Endothelial cell of umbilical vein (primary cell): ENCODE results near the gene LCE2A. TPM values are rescaled to one million over a fixed set of nuclear protein-coding genes. Genes with fewer than 3 reads are reported as not detected.

Experiments used
- BruUV-seq: library from RNA; stranded (reverse); fragments of 400-500 nt; replicated peaks from 2 replicates; lab custom pipeline; 2021; lab: Mats Ljungman, UMichigan
- CTCF ChIA-PET: fragments of 300-600, 350-600 bp; sonication (Branson Sonifier 250); formaldehyde crosslinking; loops from one replicate; lab custom pipeline; 2021; ENCODE audit warnings: antibody characterized with exemption, inconsistent platforms; lab: Charles Lee
- POLR2A ChIA-PET: fragments of 300-600, 350-600 bp; sonication (Branson Sonifier 250); formaldehyde crosslinking; loops from one replicate; lab custom pipeline; 2021; ENCODE audit warnings: antibody characterized with exemption, inconsistent platforms; lab: Charles Lee
- DNase-seq: peaks from one replicate; pipeline ENCODE4 v3.0.0-alpha.2; 2011; ENCODE audit warnings: low read depth, low spot score
- FAIRE-seq: peaks from 2 replicates; lab custom pipeline; 2011; peaks lifted over from hg19 to GRCh38; lab: Jason Lieb, UNC
- H2AFZ ChIP-seq: 2 replicates; pipeline ENCODE4 v1.6.0; 2012; ENCODE audit warnings: low read depth, low read length, control low read depth, inconsistent platforms
- H3K27ac ChIP-seq: 2 replicates; pipeline ENCODE4 v1.5.1; 2011; ENCODE audit warnings: low read depth, mild to moderate bottlenecking, control low read depth, low read length, moderate library complexity; ENCODE audit not compliant: insufficient read depth
- H3K27me3 ChIP-seq, 2 experiments: 2 replicates each; pipeline versions ENCODE4 v1.6.0 to v1.6.1; 2011; ENCODE audit warnings: low read length in 2 of 2, mixed read lengths in 1 of 2; ENCODE audit not compliant: control insufficient read depth in 2 of 2, insufficient read depth in 2 of 2
- H3K36me3 ChIP-seq, 2 experiments: 2 replicates in 1 of 2; 3 replicates in 1 of 2; pipeline ENCODE4 v1.5.1; 2011; ENCODE audit warnings: low read length in 2 of 2, mild to moderate bottlenecking in 1 of 2, moderate library complexity in 1 of 2; ENCODE audit not compliant: control insufficient read depth in 2 of 2, insufficient read depth in 2 of 2; ENCODE audit errors: extremely low read depth in 1 of 2
- H3K4me1 ChIP-seq: 3 replicates; pipeline ENCODE4 v1.5.1; 2011; ENCODE audit warnings: mild to moderate bottlenecking, low read length; ENCODE audit not compliant: control insufficient read depth, insufficient read depth; ENCODE audit errors: extremely low read depth
- H3K4me2 ChIP-seq: 2 replicates; pipeline ENCODE4 v1.6.1; 2011; ENCODE audit warnings: low read length, control low read depth, mixed read lengths; ENCODE audit not compliant: insufficient read depth
- H3K4me3 ChIP-seq, 3 experiments: fragments of 200-600 bp in 1 of 3; sonication (generic), shearing (Covaris generic) in 1 of 3; replicated peaks in 1 of 3; 2 replicates each; pipeline ENCODE4 v1.5.1; 2011 to 2016; ENCODE audit warnings: control low read depth in 3 of 3, low read length in 3 of 3, mild to moderate bottlenecking in 2 of 3, inconsistent platforms in 1 of 3, low read depth in 1 of 3, moderate library complexity in 1 of 3; ENCODE audit not compliant: insufficient read depth in 1 of 3
- H3K79me2 ChIP-seq: 2 replicates; pipeline ENCODE4 v1.6.0; 2012; ENCODE audit warnings: low read length, inconsistent platforms; ENCODE audit not compliant: control insufficient read depth, insufficient read depth
- H3K9ac ChIP-seq: replicated peaks from 2 replicates; pipeline ENCODE3; 2011; ENCODE audit warnings: low read length, control low read depth; ENCODE audit not compliant: insufficient read depth; ENCODE audit errors: extremely low read depth
- H3K9me1 ChIP-seq: replicated peaks from 3 replicates; pipeline ENCODE4 v1.6.0; 2011; ENCODE audit warnings: mild to moderate bottlenecking, low read length; ENCODE audit not compliant: control insufficient read depth, insufficient read depth; ENCODE audit errors: extremely low read depth
- H3K9me3 ChIP-seq: replicated peaks from 2 replicates; pipeline ENCODE4 v1.5.1; 2012; ENCODE audit warnings: low read length, inconsistent platforms; ENCODE audit not compliant: control insufficient read depth, insufficient read depth
- H4K20me1 ChIP-seq: replicated peaks from 2 replicates; pipeline ENCODE3; 2011; ENCODE audit warnings: mild to moderate bottlenecking, low read length; ENCODE audit not compliant: control insufficient read depth, insufficient read depth; ENCODE audit errors: extremely low read depth
- EZH2 ChIP-seq: IDR thresholded peaks from 2 replicates; pipeline ENCODE4 v1.6.1; 2012; ENCODE audit warnings: borderline replicate concordance, low read depth, mild to moderate bottlenecking, moderate library complexity, low read length, inconsistent platforms; ENCODE audit not compliant: severe bottlenecking
- FOS ChIP-seq: IDR thresholded peaks from 2 replicates; pipeline ENCODE4 v1.6.1; 2011; ENCODE audit warnings: mild to moderate bottlenecking, low read length, moderate library complexity, borderline replicate concordance; ENCODE audit not compliant: insufficient read depth
- GATA2 ChIP-seq: IDR thresholded peaks from 2 replicates; pipeline ENCODE4 v1.7.0; 2011; ENCODE audit warnings: low read depth, mild to moderate bottlenecking, moderate library complexity, mixed read lengths, low read length; ENCODE audit not compliant: insufficient read length, insufficient read depth
- JUN ChIP-seq: IDR thresholded peaks from 2 replicates; pipeline ENCODE4 v1.6.1; 2011; ENCODE audit warnings: borderline replicate concordance, low read depth; ENCODE audit not compliant: insufficient read length, insufficient read depth
- MAX ChIP-seq: IDR thresholded peaks from 2 replicates; pipeline ENCODE4 v1.6.1; 2011; ENCODE audit not compliant: insufficient read depth, insufficient read length
- MYC ChIP-seq: IDR thresholded peaks from one replicate; pipeline ENCODE4 v1.6.1; 2011; ENCODE audit warnings: mild to moderate bottlenecking, low read depth, low read length
- POLR2A ChIP-seq: IDR thresholded peaks from 2 replicates; pipeline ENCODE4 v1.6.1; 2012; ENCODE audit warnings: low read depth, mild to moderate bottlenecking, control low read depth, low read length
- POLR2AphosphoS5 ChIP-seq: IDR thresholded peaks from 2 replicates; pipeline ENCODE4 v1.6.1; 2012; ENCODE audit warnings: low read depth, mild to moderate bottlenecking, control low read depth, low read length, moderate library complexity; ENCODE audit not compliant: insufficient read depth
- dilution Hi-C: fragments of 300-500 bp; cut with MboI; formaldehyde crosslinking; loops from one replicate; pipeline ENCODE4 v1.15.0; 2019; ENCODE audit warnings: low sequenced_read_pairs; ENCODE audit not compliant: extremely low pct_ligation_motif_present
- intact Hi-C: fragments of 100-400 bp; cut with micrococcal nuclease; formaldehyde crosslinking; loops from one replicate; pipeline ENCODE4 v1.10.0; 2022
- polyA plus RNA-seq, 4 experiments: library from polyadenylated mRNA; depleted of rRNA in 3 of 4; stranded (reverse) in 3 of 4; unstranded in 1 of 4; fragments of >200 nt; gene quantifications; 2 replicates each; pipeline versions ENCODE4 v1.2.1 to v1.2.3, GENCODE V29; 2011 to 2012; ENCODE audit warnings: missing spikeins in 1 of 4
- total RNA-seq: library from RNA; stranded (reverse); gene quantifications from 2 replicates; pipeline ENCODE4 v1.2.3, GENCODE V29; 2021
- TF ChIP-seq, protein P1 (sequence below), 2 donors: IDR thresholded peaks; 1 replicate in 1 of 2; 2 replicates in 1 of 2; pipeline ENCODE4 v1.5.1; 2011; ENCODE audit warnings: low read length in 2 of 2, mild to moderate bottlenecking in 2 of 2, moderate library complexity in 2 of 2, control low read depth in 1 of 2, inconsistent platforms in 1 of 2, low read depth in 1 of 2; ENCODE audit not compliant: insufficient read depth in 1 of 2; ENCODE audit errors: extremely low read depth in 1 of 2

LCE2A gene
- total and polyA plus RNA-seq, 2 donors (not counting 3 experiments of a cell fraction or from before 2014, with no cell fraction given), result not detected

DNA sequence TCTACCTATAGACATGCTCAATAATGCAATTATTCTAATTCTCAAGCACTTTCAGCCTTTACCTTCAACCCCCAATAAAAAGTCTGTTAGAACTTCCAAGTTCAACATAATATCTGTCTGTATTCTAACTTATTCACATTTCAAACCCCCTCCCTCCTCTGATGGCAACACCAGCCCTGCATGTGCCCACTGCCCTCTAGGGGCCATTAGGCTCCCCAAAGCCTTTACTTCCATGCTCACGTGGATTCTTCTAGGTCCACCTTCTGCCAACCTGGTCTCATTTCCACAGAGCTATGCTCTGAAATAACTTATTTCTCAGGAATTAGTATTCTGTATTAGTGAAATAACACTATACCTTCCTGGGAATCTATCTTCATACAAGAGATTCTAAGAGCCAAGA, 37.5 kb downstream of the LCE2A start:
- dilution Hi-C loops, result no loop called here
- FAIRE-seq, result no peak
- H3K36me3 ChIP-seq, result no peaks in the 10 kb centered on the region
- no peaks in the 10 kb centered on the region for H3K4me1 ChIP-seq
- no peaks in the 10 kb centered on the region for H3K27me3 ChIP-seq
- TF ChIP-seq MYC, result no peak
- intact Hi-C loops, result no loop called here
- BruUV-seq, result no TSS peak
- H2AFZ ChIP-seq, result no peak overlapping the region
- no peak overlapping the region for H3K4me3 ChIP-seq
- no peak for DNase-seq
- ChIA-PET CTCF (no interaction called here), POLR2A (no interaction called here)
- H4K20me1 ChIP-seq, result no peaks in the 10 kb centered on the region
- no peaks in the 10 kb centered on the region for H3K9me3 ChIP-seq
- H3K27ac ChIP-seq, result no peak overlapping the region
- H3K9me1 ChIP-seq, result no peaks in the 10 kb centered on the region
- H3K9ac ChIP-seq, result no peak overlapping the region
- no peaks in the 10 kb centered on the region for H3K79me2 ChIP-seq
- no peak overlapping the region for H3K4me2 ChIP-seq

DNA sequence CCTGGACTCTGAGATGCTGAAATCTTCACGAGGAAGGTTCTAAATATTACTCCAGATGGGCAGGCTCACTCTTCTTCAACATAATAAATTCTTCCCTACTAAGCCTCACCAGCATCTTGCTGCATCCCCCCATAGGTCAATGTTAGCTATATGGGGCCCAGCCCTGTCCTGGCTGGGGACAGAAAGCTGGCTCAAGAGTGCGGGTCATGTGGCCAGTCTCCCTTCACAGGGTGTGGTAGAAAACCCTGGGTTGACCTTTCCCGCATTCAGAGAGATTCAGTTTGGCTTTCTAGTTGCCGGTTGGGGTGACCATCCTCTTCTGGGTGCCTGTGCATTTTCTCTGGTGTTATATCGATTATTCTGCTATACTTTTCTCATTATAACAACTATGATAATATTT, 39.9 kb downstream of the LCE2A start:
- H3K27me3 ChIP-seq, result no peaks in the 10 kb centered on the region
- no peak overlapping the region for H3K9ac ChIP-seq
- H3K36me3 ChIP-seq, result no peaks in the 10 kb centered on the region
- FAIRE-seq, result no peak
- no peak overlapping the region for H3K27ac ChIP-seq
- H3K79me2 ChIP-seq, result no peaks in the 10 kb centered on the region
- no peaks in the 10 kb centered on the region for H3K9me1 ChIP-seq
- no peaks in the 10 kb centered on the region for H4K20me1 ChIP-seq
- intact Hi-C loops (no loop called here), dilution Hi-C loops (no loop called here)
- ChIA-PET POLR2A (no interaction called here), CTCF (no interaction called here)
- H3K4me1 ChIP-seq, result no peaks in the 10 kb centered on the region
- DNase-seq, result no peak
- no peak overlapping the region for H2AFZ ChIP-seq
- BruUV-seq, result no TSS peak
- no peaks in the 10 kb centered on the region for H3K9me3 ChIP-seq
- no peak overlapping the region for H3K4me3 ChIP-seq
- no peak overlapping the region for H3K4me2 ChIP-seq
- TF ChIP-seq MAX, result no peak
- no peak for TF ChIP-seq MYC
- no peak for TF ChIP-seq GATA2
- no peak for TF ChIP-seq FOS
- no peak for TF ChIP-seq POLR2AphosphoS5
- TF ChIP-seq POLR2A, result no peak
- no peak for TF ChIP-seq JUN
- TF ChIP-seq EZH2, result no peak
- TF ChIP-seq, protein P1, sequence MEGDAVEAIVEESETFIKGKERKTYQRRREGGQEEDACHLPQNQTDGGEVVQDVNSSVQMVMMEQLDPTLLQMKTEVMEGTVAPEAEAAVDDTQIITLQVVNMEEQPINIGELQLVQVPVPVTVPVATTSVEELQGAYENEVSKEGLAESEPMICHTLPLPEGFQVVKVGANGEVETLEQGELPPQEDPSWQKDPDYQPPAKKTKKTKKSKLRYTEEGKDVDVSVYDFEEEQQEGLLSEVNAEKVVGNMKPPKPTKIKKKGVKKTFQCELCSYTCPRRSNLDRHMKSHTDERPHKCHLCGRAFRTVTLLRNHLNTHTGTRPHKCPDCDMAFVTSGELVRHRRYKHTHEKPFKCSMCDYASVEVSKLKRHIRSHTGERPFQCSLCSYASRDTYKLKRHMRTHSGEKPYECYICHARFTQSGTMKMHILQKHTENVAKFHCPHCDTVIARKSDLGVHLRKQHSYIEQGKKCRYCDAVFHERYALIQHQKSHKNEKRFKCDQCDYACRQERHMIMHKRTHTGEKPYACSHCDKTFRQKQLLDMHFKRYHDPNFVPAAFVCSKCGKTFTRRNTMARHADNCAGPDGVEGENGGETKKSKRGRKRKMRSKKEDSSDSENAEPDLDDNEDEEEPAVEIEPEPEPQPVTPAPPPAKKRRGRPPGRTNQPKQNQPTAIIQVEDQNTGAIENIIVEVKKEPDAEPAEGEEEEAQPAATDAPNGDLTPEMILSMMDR (IDR thresholded peaks at IDR 0.05; ENCODE audit: extremely low read depth in 1 of 2, insufficient read depth in 1 of 2, low read depth in 1 of 2, low read length in 2 of 2), result no peak
